ENCODE data around the gene LIPH.
"Not testable (repeated sequence)": the region's sequence is repeated elsewhere in the genome, so short reads cannot be mapped to it uniquely, and the experiment has no call there.

Gene LIPH

DNA sequence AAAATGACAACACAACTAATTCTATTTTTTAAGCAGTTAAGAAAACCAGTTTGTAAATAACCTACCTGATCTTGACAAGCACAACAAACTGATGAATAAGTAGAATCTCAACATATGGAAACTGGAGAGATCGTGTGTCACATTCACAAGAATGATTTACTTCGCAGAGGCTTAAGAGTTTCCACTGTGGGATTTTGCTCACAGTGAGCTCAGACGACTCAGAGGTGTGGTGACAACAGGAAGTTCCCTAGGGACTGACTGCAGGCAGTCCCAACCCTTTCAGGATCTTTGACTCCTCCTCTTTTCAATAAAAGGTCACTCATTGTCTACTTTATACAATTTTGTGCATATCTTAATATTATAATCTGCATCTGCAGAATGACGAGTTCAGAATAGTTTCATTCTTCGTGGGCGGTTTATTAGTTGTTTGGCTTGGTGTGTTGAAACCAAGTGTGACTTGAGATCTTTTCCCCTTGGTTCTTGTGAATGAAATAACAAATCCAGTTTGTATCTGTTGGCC, at the start of gene LIPH:
Gene LIPH (minus strand): TSS at position 231 of the 520 bp plus-strand sequence. CDS start 117 bp downstream, at position 114.
- peak; percentile 22 for DNase-seq

DNA sequence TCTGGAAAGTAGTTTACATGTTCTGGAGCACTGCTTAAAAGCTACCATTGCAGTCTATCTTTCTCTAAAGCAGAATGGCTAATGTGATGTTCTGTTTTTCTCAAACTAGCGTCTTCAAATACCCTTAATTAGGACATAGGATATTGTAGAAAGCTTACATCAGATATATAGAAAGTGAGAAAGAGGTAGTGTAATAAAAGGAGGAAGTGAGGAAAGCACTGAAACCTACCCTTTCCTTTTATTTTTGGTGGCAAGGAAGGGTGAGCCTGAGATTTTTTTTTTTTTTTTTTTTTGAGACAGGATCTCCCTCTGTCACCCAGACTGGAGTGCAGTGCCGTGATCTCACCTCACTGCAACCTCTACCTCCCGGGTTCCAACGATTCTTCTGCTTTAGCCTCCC, 43.1 kb upstream of the LIPH start:
- DNase-seq, result no peak

DNA sequence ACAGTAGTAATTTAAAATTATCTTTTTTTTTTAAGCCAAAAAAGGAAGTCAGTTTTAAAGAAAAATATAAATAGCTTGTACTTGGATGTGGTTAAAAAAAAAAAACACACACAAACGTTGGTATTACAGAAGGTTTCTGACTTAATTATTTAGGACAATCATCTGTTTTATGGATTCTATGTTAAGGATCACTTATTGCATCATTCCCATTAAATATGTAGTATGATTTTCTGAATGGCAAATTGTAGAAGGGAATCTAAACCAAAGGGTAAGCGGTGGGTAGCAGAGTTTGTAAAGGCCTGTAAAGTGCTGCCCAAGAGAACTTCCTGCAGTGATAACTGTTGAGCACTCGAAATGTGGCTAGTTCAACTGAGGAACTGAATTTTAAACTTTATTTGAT, 41.7 kb upstream of the LIPH start:
- DNase-seq, result no peak

DNA sequence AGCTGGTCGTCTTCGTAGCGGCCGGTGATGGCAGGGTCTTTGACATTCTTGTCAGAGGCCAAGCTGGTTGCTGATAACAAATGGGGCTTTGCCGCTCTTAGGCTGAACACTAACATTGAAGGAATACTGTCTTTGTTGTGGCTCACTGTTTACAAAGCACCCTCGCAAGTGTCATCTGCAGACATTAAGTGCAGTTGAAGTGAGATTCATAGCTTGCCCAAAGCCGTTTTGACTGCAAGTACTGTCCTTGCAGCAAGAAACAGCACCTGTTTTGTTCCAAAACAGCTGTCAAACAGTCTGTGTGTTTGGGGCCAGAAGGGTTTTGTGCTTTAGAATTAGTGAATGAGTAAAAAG, 34.3 kb upstream of the LIPH start:
- DNase-seq, result no peak

DNA sequence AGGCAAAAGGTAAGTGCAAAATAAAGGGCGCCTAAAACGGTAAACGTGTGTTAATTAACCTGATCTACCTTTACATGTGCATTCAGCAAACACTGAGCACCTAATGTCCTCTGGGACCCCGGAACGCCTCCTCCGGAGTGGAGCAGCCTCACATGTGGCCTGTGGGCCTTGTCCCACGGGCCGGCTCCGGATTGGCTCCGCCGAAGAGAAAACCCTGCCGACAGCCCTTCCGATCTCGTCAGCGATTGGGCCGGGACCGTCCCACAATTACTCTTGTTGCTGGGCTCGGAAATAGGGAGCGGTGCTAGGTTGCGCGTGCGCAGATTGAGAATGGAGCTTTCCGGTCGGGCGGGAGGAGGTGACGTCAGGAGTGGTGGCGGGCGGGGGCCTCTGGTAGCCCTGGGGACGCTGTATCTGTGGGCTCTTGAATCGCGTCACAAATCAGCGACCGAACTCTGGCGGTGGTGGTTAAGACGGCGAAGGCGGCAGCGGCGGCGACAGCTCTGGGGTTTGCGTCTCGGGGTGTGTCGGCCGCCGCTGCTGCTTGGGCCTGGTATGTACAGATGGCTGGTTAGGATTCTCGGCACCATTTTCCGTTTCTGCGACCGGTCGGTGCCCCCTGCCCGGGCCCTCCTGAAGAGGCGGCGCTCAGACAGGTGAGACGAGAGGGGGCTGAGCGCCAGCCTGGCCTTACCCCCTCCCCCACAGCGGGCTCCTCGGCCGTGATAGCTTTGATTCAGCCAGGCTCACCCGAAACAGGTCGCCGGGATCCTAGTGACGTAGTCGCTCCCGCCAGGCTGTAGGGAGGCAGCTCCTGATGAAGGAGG, 33.7 kb upstream of the LIPH start, which contains the start of gene SENP2:
Gene SENP2 (plus strand): TSS at position 437 of the 827 bp plus-strand sequence. CDS start 119 bp downstream, at position 556.
- DNase-seq, result peak; percentile 97

DNA sequence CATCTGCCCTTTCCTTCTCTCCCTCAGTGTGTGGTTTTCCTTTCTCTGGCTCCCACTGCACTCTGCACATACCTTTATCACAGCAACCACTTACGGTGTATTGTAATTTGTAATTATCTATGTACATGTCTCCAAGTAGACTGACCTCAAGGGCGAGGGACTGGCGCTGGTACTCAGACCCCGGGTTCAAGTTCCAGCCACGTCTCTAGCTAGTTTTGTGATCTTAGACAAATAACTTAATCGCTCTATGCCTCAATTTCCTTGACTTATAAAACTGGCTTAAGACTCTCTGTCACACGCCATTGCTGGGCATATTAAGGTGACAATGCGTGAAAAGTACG, 33.1 kb upstream of the LIPH start:
- no peak for DNase-seq

DNA sequence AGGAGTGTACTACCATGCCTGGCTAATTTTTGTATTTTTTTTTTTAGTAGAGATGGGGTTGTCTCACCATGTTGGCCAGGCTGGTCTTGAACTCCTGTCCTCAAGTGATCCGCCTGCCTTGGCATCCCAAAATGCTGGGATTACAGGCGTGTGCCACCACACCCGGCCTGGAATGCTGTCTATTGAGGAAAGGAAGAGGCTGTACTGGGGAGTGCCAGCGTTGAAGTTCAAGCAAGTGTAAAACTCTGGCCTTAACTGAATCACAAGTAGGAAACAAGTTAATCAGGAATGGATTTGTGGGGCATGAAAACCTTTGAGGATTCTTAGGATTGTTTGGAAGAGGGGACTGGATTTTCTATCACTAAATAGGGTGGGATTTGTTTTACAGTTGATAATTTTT, 32.3 kb upstream of the LIPH start:
- DNase-seq, result no peak

DNA sequence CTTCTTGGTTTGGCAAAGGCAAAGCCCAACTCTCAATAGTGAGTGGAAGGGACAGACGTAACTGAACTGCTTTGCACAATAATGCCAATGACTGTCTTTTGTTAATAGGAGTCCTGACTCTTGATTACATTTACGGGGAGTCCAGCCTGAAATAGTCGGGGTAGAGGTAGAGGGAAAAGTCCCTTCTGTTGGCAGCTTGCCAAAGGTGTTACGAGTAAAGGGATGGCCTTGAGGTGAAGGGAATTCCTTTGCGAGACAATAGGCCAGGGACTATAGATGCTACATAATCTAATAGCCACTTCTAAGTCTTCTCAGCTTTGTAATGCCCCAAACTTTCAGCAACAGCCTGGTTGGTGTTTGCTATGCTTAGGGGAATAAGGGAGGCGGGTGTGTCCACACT, 31.5 kb upstream of the LIPH start:
- no peak for DNase-seq

DNA sequence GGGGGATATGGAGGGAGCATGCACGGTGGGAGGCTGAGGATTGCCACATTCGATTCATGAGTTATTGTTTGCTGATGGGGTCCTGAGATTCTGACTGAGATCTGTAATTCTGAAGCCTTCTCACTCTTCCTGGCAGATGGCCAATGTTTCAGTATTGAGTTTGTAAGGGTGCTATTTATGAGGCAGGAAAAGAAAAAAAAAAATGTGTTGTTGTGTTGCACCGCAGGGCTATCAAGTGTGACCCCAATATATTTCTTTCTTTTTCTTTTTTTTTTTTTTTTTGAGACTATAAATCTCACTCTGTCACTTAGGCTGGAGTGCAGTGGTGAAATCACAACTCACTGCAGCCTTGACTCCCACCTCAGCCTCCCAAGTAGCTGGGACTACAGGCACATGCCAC, 30.5 kb upstream of the LIPH start:
- no peak for DNase-seq

DNA sequence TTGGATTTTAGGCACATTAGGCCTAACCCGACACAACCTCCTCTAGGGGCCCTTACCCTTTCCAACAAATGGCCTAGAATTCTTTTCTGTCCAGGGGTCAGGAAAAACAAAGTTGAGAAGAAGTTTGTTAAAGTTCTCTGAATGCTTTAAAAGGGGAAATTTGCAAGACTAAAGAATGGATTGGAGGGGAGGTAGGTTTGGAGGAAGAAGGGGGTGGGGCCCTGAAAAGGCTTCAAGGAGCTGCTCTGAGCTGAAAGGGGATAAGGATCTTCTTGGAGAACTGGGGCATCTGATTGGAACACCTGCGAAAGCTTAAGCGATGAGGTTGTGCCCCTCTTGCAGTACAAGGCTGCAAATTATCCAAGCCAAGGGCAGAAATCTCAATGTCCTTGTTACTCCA, 29.8 kb upstream of the LIPH start:
- no peak for DNase-seq

DNA sequence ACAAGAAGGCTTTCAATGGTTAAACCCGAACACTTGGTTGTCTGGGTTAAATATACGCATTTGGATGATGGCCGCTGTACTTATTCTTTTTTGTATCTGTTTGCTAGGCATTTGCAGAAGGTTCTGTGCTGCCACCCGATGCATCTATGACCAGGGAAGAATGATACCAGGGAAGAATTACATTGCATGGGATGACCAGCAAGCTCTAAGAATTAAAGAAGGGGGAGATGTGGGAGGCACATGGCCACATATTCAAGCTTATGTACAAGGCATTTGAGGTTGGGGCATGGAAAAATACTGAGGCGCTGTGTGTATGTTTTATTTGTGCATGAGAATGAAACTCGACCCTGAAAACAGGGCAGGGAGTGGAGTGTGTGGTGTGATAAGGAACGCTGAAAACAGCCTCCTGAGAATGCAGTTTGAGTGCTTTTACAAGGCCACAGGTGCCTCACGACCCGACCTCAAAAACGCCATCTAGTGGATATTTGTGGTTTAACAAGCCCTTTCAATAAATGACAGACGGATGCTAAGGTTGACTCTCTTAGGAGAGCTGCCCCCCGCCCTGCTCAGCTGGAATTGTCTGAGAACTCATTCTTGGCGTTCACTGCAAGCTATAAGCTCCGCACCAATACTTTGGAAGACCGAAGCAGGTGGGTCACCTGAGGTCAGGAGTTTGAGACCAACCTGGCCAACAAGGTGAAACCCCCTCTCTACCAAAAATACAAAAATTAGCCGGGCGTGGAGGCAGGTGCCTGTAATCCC, 22.9 kb upstream of the LIPH start:
- peak; percentile 27 for DNase-seq

DNA sequence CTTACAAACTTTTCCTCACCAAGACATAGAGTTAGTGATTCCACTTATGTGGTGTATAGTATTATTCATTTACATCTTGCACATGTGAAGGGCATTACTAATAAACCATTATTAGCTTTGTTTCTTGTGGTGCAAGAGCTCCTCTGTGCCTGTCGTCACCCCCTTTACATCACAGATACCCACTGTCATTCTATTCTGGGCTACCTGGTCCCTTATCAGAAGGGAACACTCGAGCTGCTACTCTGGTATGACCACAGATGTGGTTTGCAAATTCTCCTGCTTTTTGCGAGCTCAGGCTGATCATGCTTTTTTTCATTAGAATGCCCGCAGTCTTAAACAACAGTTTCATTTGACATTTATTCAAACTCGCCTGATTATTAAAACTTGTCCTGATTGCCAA, 19.8 kb upstream of the LIPH start:
- no peak for DNase-seq

DNA sequence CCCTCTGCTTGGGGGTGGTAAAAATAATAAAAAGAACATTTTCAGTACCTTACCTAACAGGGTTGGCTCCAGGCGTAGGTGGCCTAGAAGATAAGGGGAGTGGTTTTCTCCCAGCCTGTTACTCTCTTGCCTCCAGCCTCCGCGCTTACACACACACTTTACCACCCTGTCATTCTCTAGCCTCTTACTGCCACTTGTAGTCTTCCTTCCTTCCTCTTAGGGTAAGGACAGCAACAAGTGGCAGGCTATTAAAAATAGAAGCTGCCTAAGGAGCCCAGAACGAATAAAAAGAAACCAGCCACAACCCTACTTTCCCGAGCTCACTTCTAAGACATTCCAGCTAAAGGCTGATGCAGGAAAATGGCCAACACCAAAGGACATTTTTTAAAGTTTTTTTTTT, 9.6 kb upstream of the LIPH start:
- DNase-seq, result no peak

DNA sequence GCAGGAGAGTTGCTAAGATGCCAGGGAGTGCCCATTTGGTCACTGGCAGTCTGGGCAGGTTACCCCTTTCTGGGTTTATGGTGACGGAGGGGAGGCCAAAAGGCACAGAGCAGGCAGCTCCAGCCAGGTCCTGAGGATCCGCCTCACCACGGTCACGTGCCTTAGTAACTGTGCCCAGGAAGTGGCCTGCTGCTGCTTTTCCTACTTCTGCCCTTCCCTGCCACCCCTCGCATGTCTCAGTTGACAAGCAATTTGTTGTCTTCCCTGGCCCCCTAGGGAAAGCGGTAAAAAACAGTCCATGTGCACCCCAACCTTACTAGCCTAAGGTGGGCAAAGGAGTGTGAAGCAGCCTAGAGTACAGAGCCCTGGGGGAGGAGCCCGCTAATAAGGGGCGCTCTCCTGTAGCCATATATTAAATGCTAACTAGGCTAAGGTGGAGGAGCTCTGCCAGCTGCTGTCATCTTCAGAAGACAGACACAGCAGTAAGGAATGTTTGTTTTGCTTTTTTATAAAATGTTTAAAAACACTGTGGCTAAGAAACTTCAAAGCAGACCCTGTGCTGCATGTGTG, 9.1 kb upstream of the LIPH start:
- DNase-seq, result no peak

DNA sequence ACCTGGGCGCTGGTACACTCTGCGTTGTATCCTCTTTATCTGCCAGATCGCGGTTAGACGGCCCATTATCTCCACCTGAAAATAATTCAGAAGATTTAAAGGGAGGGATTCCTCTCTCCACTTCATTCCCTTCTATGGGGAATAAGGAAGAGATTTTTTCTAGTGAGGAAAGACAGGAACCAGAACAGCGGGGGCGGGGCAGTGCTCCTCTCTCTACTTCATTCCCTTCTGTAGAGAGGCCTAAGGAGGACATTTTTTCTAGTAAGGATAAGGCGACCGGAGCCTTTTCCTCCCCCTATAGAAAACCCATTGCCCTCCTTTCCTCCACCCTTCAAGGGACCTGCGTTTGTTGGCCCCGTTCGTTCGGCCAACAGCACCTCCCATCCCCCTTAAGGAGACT, 8.3 kb upstream of the LIPH start:
- no peak for DNase-seq

DNA sequence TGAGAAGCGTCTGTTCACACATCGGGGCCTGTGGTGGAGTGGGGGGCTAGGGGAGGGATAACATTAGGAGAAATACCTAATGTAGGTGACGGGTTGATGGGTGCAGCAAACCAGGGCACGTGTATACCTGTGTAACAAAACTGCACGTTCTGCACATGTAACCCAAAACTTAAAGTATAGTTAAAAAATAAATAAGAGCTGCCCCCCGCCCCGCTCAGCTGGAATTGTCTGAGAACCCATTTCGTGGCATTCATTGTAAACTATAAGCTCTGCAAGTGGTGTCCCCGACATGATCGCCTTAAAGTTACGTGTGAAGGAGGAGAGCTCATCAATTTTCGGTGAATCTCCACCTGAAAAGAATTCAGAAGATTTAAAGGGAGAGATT, 7.3 kb upstream of the LIPH start:
- DNase-seq, result no peak

DNA sequence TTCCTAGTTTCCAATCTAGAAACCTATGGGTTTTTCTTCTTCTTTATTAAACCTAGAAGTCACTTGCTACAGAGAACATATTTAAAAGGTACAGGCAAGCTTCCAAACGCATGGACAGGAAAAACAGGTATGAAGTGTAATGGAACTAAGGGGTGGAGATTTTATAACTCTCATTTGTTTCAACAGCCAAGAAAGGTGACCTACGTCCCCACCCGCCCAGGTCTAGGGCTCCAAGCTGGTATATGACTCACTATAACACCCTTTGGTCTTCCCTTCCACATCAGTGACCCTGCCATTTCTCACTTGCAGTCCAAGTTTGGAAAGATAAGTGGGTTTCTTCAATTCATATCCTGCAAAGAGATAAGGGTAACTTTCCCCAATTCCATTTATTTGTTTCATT, 6.0 kb upstream of the LIPH start:
- DNase-seq, result no peak

DNA sequence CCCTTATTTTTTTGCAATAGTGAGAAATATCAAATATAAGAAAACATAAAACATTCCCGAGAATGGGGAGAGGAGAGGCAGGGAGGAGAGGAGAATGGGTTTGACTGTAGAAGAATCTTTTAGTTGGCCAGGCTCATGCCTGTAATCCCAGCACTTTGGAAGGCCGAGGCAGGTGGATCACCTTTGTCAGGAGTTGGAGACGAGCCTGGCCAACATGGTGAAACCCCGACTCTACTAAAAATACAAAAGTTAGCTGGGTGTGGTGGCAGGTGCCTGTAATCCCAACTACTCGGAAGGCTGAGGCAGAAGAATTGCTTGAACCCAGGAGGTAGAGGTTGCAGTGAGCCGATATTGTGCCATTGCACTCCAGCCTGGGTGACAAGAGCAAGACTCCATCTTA, 4.3 kb upstream of the LIPH start:
- DNase-seq, result not testable (repeated sequence)

DNA sequence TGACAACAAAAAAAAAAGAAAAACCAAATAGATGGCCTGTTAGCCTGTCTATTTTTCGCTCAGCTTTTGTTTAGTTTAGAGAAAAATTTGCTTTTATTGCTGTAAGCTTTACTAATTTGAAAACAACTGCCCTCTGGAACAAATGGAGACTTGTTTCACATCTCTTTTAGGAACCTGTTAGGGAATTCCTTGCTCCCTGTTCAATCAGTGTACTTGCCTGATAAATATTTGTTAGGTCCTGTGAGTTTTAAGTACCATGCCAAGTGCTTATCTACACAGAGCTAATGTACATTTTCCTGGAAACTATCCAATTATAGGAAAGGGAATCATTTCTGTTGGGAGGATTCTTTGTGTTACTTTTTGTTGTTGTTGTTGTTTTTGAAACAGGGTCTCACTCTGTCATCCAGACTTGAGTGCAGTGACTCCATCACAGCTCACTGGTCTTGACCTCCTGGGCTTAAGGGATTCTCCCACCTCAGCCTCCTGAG, 3.5 kb upstream of the LIPH start:
- DNase-seq, result no peak

DNA sequence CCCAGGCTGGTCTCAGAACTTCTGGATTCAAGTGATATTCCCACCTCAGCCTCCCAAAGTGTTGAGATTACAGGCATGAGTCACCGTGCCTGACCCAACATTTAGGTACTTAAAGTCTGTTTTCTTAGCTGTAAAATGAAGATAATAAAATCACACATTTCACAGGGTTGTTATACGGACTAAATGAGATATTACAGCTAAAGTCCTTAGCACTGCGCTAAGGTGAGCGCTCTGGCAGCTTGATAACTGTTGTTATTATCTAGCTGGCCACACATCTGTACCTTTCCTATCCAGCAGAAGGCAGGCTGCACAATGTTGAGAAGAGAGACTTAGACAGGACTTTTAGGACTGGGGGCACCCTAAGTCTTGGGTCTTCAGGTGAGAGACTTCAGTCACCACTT, 2.7 kb upstream of the LIPH start:
- DNase-seq, result no peak

DNA sequence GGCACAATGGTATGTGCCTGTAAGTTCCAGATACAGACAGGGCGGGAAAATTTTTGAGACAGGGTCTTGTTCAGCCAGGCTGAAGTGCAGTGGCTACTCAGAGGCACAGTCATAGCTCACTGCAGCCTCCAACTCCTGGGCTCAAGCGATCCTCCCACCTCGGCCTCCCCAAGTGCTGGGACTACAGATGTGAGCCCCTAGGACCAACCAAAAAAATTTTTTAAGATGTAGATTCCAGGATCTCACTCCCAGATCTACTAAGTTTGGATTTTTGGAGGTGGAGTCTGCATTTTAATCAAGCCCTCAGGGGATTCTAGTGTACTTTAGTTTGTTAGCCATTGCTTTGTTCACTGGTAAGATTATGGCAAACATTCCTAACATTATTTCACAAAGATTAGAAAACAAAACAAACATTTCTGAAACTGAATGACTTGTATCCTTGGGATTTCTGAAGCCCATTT, 2.7 kb downstream of the LIPH start:
- DNase-seq, result no peak

DNA sequence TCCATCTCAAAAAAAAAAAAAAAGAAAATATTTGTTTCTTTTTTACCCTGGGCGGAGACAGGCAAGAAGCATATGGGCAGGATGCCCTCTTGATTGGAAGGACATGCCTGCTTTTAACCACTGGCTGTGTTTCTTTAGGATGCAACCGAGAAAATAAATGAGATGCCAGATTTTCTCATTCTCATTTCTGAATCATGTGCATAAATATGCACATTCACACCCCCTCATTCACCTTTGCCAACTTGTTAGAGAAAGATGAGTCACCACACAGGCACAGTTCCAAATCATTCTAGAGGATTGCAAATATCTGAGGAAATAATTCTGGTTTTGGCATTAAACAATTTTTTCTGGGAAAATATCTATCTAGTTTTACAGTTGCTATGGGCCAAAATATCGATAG, 3.3 kb downstream of the LIPH start:
- DNase-seq, result peak; percentile 93

DNA sequence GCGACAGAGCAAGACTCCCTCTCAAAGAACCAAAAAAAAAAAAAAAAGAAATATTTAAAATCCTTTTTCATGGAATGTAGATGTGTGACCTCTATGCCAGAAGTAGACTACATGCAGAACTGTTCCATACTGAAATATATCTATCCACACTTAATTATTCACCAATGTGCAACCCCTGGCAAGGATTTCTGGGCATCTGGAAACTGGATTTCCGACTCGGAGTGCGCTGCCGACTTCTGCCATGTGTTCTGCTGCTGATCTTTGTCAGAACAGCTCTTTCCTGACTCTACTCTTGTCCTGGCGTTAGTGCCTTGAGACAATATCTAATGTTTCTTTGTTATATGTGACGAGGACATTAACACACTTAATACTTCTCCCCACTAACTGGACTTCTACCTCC, 11.7 kb downstream of the LIPH start:
- no peak for DNase-seq

DNA sequence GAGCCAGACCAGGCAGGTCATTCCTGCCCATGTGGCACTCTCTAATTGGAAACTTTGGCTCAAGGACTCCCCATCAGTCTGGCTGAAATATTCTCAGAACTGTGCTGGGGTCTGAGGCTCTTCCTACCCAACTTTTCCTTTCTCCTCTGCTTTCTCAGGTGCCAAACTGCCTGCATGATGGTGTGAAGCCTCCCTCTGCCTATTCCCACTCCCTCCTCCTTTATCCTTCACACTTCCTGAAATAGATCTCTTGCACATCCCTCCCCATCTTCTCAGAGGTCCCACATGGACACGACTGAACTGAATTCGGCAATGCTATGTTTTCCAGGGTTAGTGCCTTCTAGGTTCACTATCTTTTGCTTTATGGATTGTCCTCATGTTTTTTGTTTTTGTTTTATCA, 12.5 kb downstream of the LIPH start:
- DNase-seq, result no peak
